Suprapubic skin (tissue), 3 donors: Measurements from ENCODE around the gene MFGE8.

Experiments used
- CTCF ChIP-seq, 2 donors: fragments of 200-600 bp in 1 of 2; fragments of 450-650 bp in 1 of 2; sonication (generic) in 1 of 2; IDR thresholded peaks; one replicate each; pipeline ENCODE4 v1.5.1; 2016 to 2019; ENCODE audit warnings: antibody characterized with exemption in 2 of 2, mild to moderate bottlenecking in 1 of 2, moderate library complexity in 1 of 2
- EP300 ChIP-seq: sonication (generic); formaldehyde crosslinking; IDR thresholded peaks from one replicate; pipeline ENCODE4 v1.6.1; 2017; ENCODE audit warnings: antibody characterized with exemption
- POLR2A ChIP-seq, 2 donors: fragments of 450-650 bp; IDR thresholded peaks; one replicate each; pipeline ENCODE4 v1.6.1; 2017; ENCODE audit warnings: antibody characterized with exemption in 2 of 2, mild to moderate bottlenecking in 2 of 2, moderate library complexity in 2 of 2

GRCh38 chr15:88874684-88875083 is 38.5 kb downstream of the MFGE8 start:
- TF ChIP-seq POLR2A (IDR thresholded peaks at IDR 0.05) (no peak), CTCF (IDR thresholded peaks at IDR 0.05) (no peak), EP300 (no peak)
